PC-9 (cell line): ENCODE measurements around the gene NEIL3. TPM values are rescaled to one million over a fixed set of nuclear protein-coding genes. Genes with fewer than 3 reads are reported as not detected.
A peak's percentile ranks its signal among the peaks of the same experiment; 100 is the strongest.

ENCODE experiments used
- Bru-seq: library from RNA; stranded (reverse); fragments of 400-500 nt; gene quantifications from one replicate; lab custom pipeline; 2021; lab: Mats Ljungman, UMichigan
- BruChase-seq, 2 experiments: library from RNA; stranded (reverse); fragments of 400-500 nt; gene quantifications; one replicate each; lab custom pipeline; 2021; lab: Mats Ljungman, UMichigan
- BruUV-seq: library from RNA; stranded (reverse); fragments of 400-500 nt; replicated peaks from 2 replicates; lab custom pipeline; 2021; lab: Mats Ljungman, UMichigan
- CTCF ChIA-PET: fragments of 300-600 bp; sonication (Branson Sonifier 250); formaldehyde crosslinking; loops from one replicate; lab custom pipeline; 2022; ENCODE audit warnings: antibody characterized with exemption; lab: Charles Lee
- POLR2A ChIA-PET: fragments of 300-600 bp; sonication (Branson Sonifier 250); formaldehyde crosslinking; loops from one replicate; lab custom pipeline; 2022; ENCODE audit warnings: antibody characterized with exemption; ENCODE audit not compliant: unreplicated experiment; lab: Charles Lee
- DNase-seq, 2 experiments: peaks; one replicate each; pipeline versions ENCODE4 v3.0.0 to v3.0.0-alpha.2; 2015 to 2022; ENCODE audit warnings: mixed read lengths in 1 of 2
- H2AFZ ChIP-seq: fragments of 200-600 bp; sonication (generic); 2 replicates; pipeline ENCODE4 v1.8.1; 2017; ENCODE audit warnings: antibody characterized with exemption
- H3F3A ChIP-seq: fragments of 200-600 bp; sonication (generic); 2 replicates; pipeline ENCODE4 v1.8.1; 2017; ENCODE audit warnings: antibody characterized with exemption, mild to moderate bottlenecking, low read depth; ENCODE audit not compliant: insufficient read depth
- H3K27ac ChIP-seq: fragments of 200-600 bp; sonication (generic); 2 replicates; pipeline ENCODE4 v1.6.1; 2016; ENCODE audit warnings: mixed run types
- H3K27me3 ChIP-seq: fragments of 200-600 bp; sonication (generic); 2 replicates; pipeline ENCODE4 v1.6.1; 2016; ENCODE audit warnings: low read depth, mixed run types; ENCODE audit not compliant: insufficient read depth
- H3K36me3 ChIP-seq: fragments of 200-600 bp; sonication (generic); 2 replicates; pipeline ENCODE4 v1.6.1; 2016; ENCODE audit warnings: low read depth, mixed run types
- H3K4me1 ChIP-seq: fragments of 200-600 bp; sonication (generic); replicated peaks from 2 replicates; pipeline ENCODE4 v1.6.1; 2016; ENCODE audit warnings: mixed run types; ENCODE audit not compliant: insufficient read depth
- H3K4me2 ChIP-seq: fragments of 200-600 bp; sonication (generic); 2 replicates; pipeline ENCODE4 v1.6.1; 2017; ENCODE audit warnings: mixed run types
- H3K4me3 ChIP-seq: fragments of 200-600 bp; sonication (generic); 2 replicates; pipeline ENCODE4 v1.6.1; 2016; ENCODE audit warnings: mixed run types
- H3K79me2 ChIP-seq: fragments of 200-600 bp; sonication (generic); 2 replicates; pipeline ENCODE4 v1.6.1; 2017; ENCODE audit warnings: low read depth, mixed run types
- H3K9me2 ChIP-seq: fragments of 200-600 bp; sonication (generic); 2 replicates; pipeline ENCODE4 v1.8.1; 2017; ENCODE audit warnings: mild to moderate bottlenecking; ENCODE audit not compliant: insufficient read depth
- H3K9me3 ChIP-seq: fragments of 200-600 bp; sonication (generic); 2 replicates; pipeline ENCODE4 v1.8.1; 2016; ENCODE audit warnings: low read depth; ENCODE audit not compliant: insufficient read depth
- H4K20me1 ChIP-seq: fragments of 200-600 bp; sonication (generic); 2 replicates; pipeline ENCODE4 v1.8.1; 2017; ENCODE audit not compliant: insufficient read depth
- CTCF ChIP-seq: fragments of 200-600 bp; sonication (generic); conservative IDR thresholded peaks from 2 replicates; pipeline ENCODE4 v1.6.1; 2017; ENCODE audit warnings: mixed run types, antibody characterized with exemption, mild to moderate bottlenecking, moderate library complexity
- EZH2 ChIP-seq: fragments of 200-600 bp; sonication (generic); IDR thresholded peaks from 2 replicates; pipeline ENCODE4 v1.8.0; 2017; ENCODE audit warnings: antibody characterized with exemption, low read depth
- intact Hi-C: fragments of 100-400 bp; cut with micrococcal nuclease; formaldehyde crosslinking; loops from one replicate; pipeline ENCODE4 v1.10.0; 2022; ENCODE audit not compliant: unreplicated experiment
- long read RNA-seq: library from polyadenylated mRNA; stranded (forward); transcript quantifications from one replicate; pipeline ENCODE4 v2.0.0, GENCODE V29; 2022
- total RNA-seq: library from RNA; stranded (reverse); gene quantifications from 2 replicates; pipeline ENCODE4 v1.2.3, GENCODE V29; 2021

The NEIL3 gene
- total RNA-seq (15.0 and 16.2 TPM in 2 replicates), Bru-seq, nascent RNA (percentile 88 among the genes with signal in this experiment), BruChase-seq, experiment 1, labeled RNA remaining after a 2-hour chase (percentile 77 among the genes with signal in this experiment), BruChase-seq, experiment 2, labeled RNA remaining after a 6-hour chase (percentile 62 among the genes with signal in this experiment)
- long read RNA-seq, transcript NEIL3-201 (10 exons, 2,408 nt), result major isoform, 18 of 32 reads
- long read RNA-seq, partial matches to known transcripts, result 7 of 32 reads
- long read RNA-seq, other reads (novel, unspliced or antisense), result 7 of 32 reads

- POLR2A ChIA-PET, result interaction anchor here (0.5 to 0.8 kb wide), 5 partner anchors 12 to 991 kb away, joined by 3 to 17 read pairs (median 7); partner anchors contain the start of gene AGA
- CTCF ChIA-PET, result interaction anchor here (0.6 to 0.7 kb wide), 2 partner anchors 9 to 1884 kb away, joined by 3 read pairs; no protein-coding TSS in a partner anchor
- BruUV-seq, result TSS peak; percentile 74
Observed at GRCh38 chr4:177309522-177310371, at the start of gene NEIL3. TSS of gene NEIL3 (plus strand) at chr4:177309874. CDS start at chr4:177309954, 80 bp downstream.

GRCh38 chr4:177263818-177264217 lies 45.9 kb upstream of the NEIL3 start:
- Histone ChIP-seq H3K9me3 (no peaks in the 10 kb centered on the region), H3K9me2 (no peaks in the 10 kb centered on the region), H3K4me2 (no peak overlapping the region), H3K4me1 (no peaks in the 10 kb centered on the region), H3K36me3 (no peaks in the 10 kb centered on the region), H3K27ac (no peak overlapping the region), H4K20me1 (no peaks in the 10 kb centered on the region), H3F3A (no peaks in the 10 kb centered on the region), H3K79me2 (no peaks in the 10 kb centered on the region), H3K4me3 (no peak overlapping the region), H2AFZ (no peak overlapping the region), H3K27me3 (no peaks in the 10 kb centered on the region)
- DNase-seq, result no peak
- no peak for TF ChIP-seq CTCF
- BruUV-seq, result no TSS peak
- intact Hi-C loops, result no loop called here
- ChIA-PET CTCF (no interaction called here), POLR2A (no interaction called here)

More at GRCh38 chr4:177309522-177310371, at the start of gene NEIL3:
- peak within 1 kb of the TSS; percentile 98 for H2AFZ ChIP-seq
- H3F3A ChIP-seq, result no peaks in the 10 kb centered on the region
- no peaks in the 10 kb centered on the region for H4K20me1 ChIP-seq
- intact Hi-C loops, result loop anchor here (1.0 kb wide), 1 partner anchor 132 kb away; no protein-coding TSS in a partner anchor
- H3K27ac ChIP-seq, result no peak within 1 kb of the TSS
- peak; percentile 67 to 81 for DNase-seq
- no peaks in the 10 kb centered on the region for H3K36me3 ChIP-seq
- TF ChIP-seq CTCF (no peak), EZH2 (no peak)
- H3K27me3 ChIP-seq, result no peaks in the 10 kb centered on the region
- H3K4me3 ChIP-seq, result peak within 1 kb of the TSS; percentile 90
- H3K79me2 ChIP-seq, result peaks cover 22% of the 10 kb centered on the region
- no peaks in the 10 kb centered on the region for H3K9me3 ChIP-seq
- no peaks in the 10 kb centered on the region for H3K9me2 ChIP-seq
- H3K4me1 ChIP-seq, result 0 out of 2 replicates have a peak, but pooled peaks cover 6% of the 10 kb centered on the region
- H3K4me2 ChIP-seq, result peak within 1 kb of the TSS; percentile 92

GRCh38 chr4:177264788-177265422 lies 44.8 kb upstream of the NEIL3 start:
- CTCF ChIA-PET, result no interaction called here
- DNase-seq, result no peak
- Histone ChIP-seq H3K4me1 (no peaks in the 10 kb centered on the region), H3K9me3 (no peaks in the 10 kb centered on the region), H2AFZ (no peak overlapping the region), H3K79me2 (no peaks in the 10 kb centered on the region), H4K20me1 (no peaks in the 10 kb centered on the region), H3K9me2 (no peaks in the 10 kb centered on the region), H3F3A (no peaks in the 10 kb centered on the region), H3K4me2 (no peak overlapping the region), H3K36me3 (no peaks in the 10 kb centered on the region), H3K27ac (no peak overlapping the region), H3K4me3 (no peak overlapping the region), H3K27me3 (no peaks in the 10 kb centered on the region)
- BruUV-seq, result no TSS peak
- no peak for TF ChIP-seq CTCF
- no peak for TF ChIP-seq EZH2
- intact Hi-C loops, result no loop called here
- POLR2A ChIA-PET, result no interaction called here
